Measurements from ENCODE around the gene KDM4C.

KDM4C gene

GRCh38 chr9:6909181-6909580 is 151.4 kb downstream of the KDM4C start:
- DNase-seq: no peak

- DNase-seq: no peak
Observed at GRCh38 chr9:6910032-6910431, 152.3 kb downstream of the KDM4C start.

GRCh38 chr9:6910497-6910896 is 152.7 kb downstream of the KDM4C start:
- DNase-seq: no peak

- DNase-seq: no peak
Observed at GRCh38 chr9:6911901-6912638, 154.3 kb downstream of the KDM4C start.

- DNase-seq: no peak
Observed at GRCh38 chr9:6915635-6916034, 157.9 kb downstream of the KDM4C start.

GRCh38 chr9:6917162-6917561 is 159.4 kb downstream of the KDM4C start:
- DNase-seq: no peak

GRCh38 chr9:6920041-6920440 is 162.3 kb downstream of the KDM4C start:
- DNase-seq: no peak

GRCh38 chr9:6921315-6921714 is 163.5 kb downstream of the KDM4C start:
- DNase-seq: no peak

- DNase-seq: no peak
Observed at GRCh38 chr9:6922124-6922676, 164.4 kb downstream of the KDM4C start.

GRCh38 chr9:6922680-6923079 is 164.9 kb downstream of the KDM4C start:
- no peak for DNase-seq

- DNase-seq: no peak
Observed at GRCh38 chr9:6923086-6923485, 165.3 kb downstream of the KDM4C start.

- DNase-seq: no peak
Observed at GRCh38 chr9:6924149-6924548, 166.4 kb downstream of the KDM4C start.

- no peak for DNase-seq
Observed at GRCh38 chr9:6924988-6925563, 167.3 kb downstream of the KDM4C start.

GRCh38 chr9:6925836-6926235 is 168.1 kb downstream of the KDM4C start:
- no peak for DNase-seq

- no peak for DNase-seq
Observed at GRCh38 chr9:6926436-6926835, 168.7 kb downstream of the KDM4C start.

GRCh38 chr9:6927838-6928237 is 170.1 kb downstream of the KDM4C start:
- no peak for DNase-seq

GRCh38 chr9:6928863-6929262 is 171.1 kb downstream of the KDM4C start:
- DNase-seq: no peak

- no peak for DNase-seq
Observed at GRCh38 chr9:6929441-6930215, 171.9 kb downstream of the KDM4C start.

GRCh38 chr9:6930827-6931226 is 173.1 kb downstream of the KDM4C start:
- DNase-seq: no peak

- DNase-seq: no peak
Observed at GRCh38 chr9:6931913-6932312, 174.1 kb downstream of the KDM4C start.

GRCh38 chr9:6936103-6936502 is 178.3 kb downstream of the KDM4C start:
- DNase-seq: no peak

GRCh38 chr9:6937209-6937608 is 179.4 kb downstream of the KDM4C start:
- DNase-seq: no peak

GRCh38 chr9:6938447-6938846 is 180.7 kb downstream of the KDM4C start:
- no peak for DNase-seq

- DNase-seq: no peak
Observed at GRCh38 chr9:6938873-6939272, 181.1 kb downstream of the KDM4C start.

All from 8988T (cell line).